WTC11 (cell line): Measurements from ENCODE around the gene ACOX2. TPM values are rescaled to one million over a fixed set of nuclear protein-coding genes. Genes with fewer than 3 reads are reported as not detected.

Experiments
- ATAC-seq: fragments of 200-7000 bp; cut with Tn5 transposase; 2 replicates; pipeline ENCODE4 v1.10.0; 2021; ENCODE audit warnings: mild to moderate bottlenecking, moderate library complexity
- CTCF ChIA-PET: fragments of 300-600 bp; sonication (Branson Sonifier 250); formaldehyde crosslinking; loops from one replicate; lab custom pipeline; 2021; ENCODE audit warnings: antibody characterized with exemption; lab: Charles Lee
- POLR2A ChIA-PET: fragments of 350-600 bp; sonication (Branson Sonifier 250); formaldehyde crosslinking; loops from one replicate; lab custom pipeline; 2021; ENCODE audit warnings: antibody characterized with exemption; lab: Charles Lee
- DNase-seq: peaks from one replicate; pipeline ENCODE4 v3.0.0; 2021; ENCODE audit warnings: low spot score
- H3K27ac Mint-ChIP-seq: 2 replicates; pipeline ENCODE4 v1.8.0; 2021; ENCODE audit warnings: mixed read lengths
- H3K27me3 Mint-ChIP-seq: 2 replicates; pipeline ENCODE4 v1.8.0; 2021; ENCODE audit warnings: low read depth, mild to moderate bottlenecking, moderate library complexity, mixed read lengths
- H3K36me3 Mint-ChIP-seq: 2 replicates; pipeline ENCODE4 v1.8.0; 2021; ENCODE audit warnings: mixed read lengths
- H3K4me1 Mint-ChIP-seq: 2 replicates; pipeline ENCODE4 v1.8.0; 2022; ENCODE audit warnings: mixed read lengths
- H3K4me3 Mint-ChIP-seq: 2 replicates; pipeline ENCODE4 v1.8.0; 2021; ENCODE audit warnings: mild to moderate bottlenecking, moderate library complexity, mixed read lengths
- H3K9me3 Mint-ChIP-seq: 2 replicates; pipeline ENCODE4 v1.8.0; 2021; ENCODE audit warnings: mixed read lengths
- AR ChIP-seq: fragments of 250-450 bp; sonication (Bioruptor Pico); IDR thresholded peaks from 2 replicates; pipeline ENCODE4 v1.9.0; 2021; ENCODE audit warnings: mild to moderate bottlenecking
- ATF1 ChIP-seq: sonication (generic); formaldehyde crosslinking; IDR thresholded peaks from 2 replicates; pipeline ENCODE4 v1.8.1; 2023; ENCODE audit warnings: mild to moderate bottlenecking, moderate library complexity, missing genetic modification reagents
- ATF3 ChIP-seq: sonication (generic); formaldehyde crosslinking; conservative IDR thresholded peaks from 2 replicates; pipeline ENCODE4 v1.8.1; 2022; ENCODE audit warnings: mild to moderate bottlenecking, missing genetic modification reagents
- ATF6 ChIP-seq: sonication (generic); formaldehyde crosslinking; IDR thresholded peaks from 2 replicates; pipeline ENCODE4 v1.8.1; 2023; ENCODE audit warnings: mild to moderate bottlenecking, missing genetic modification reagents
- CREM ChIP-seq: sonication (generic); formaldehyde crosslinking; IDR thresholded peaks from 2 replicates; pipeline ENCODE4 v1.8.1; 2022; ENCODE audit warnings: mild to moderate bottlenecking, missing genetic modification reagents, moderate library complexity
- CTCF ChIP-seq: fragments of 200-600 bp; IDR thresholded peaks from 2 replicates; pipeline ENCODE4 v1.8.0; 2022; ENCODE audit warnings: antibody characterized with exemption
- ELF4 ChIP-seq: sonication (generic); formaldehyde crosslinking; IDR thresholded peaks from 2 replicates; pipeline ENCODE4 v1.8.1; 2022; ENCODE audit warnings: low read depth, mild to moderate bottlenecking, moderate library complexity, missing genetic modification reagents
- EMX1 ChIP-seq: fragments of 250-450 bp; sonication (Bioruptor Pico); IDR thresholded peaks from 2 replicates; pipeline ENCODE4 v1.8.0; 2021; ENCODE audit warnings: mild to moderate bottlenecking
- ERG ChIP-seq: fragments of 250-450 bp; sonication (Bioruptor Pico); IDR thresholded peaks from 2 replicates; pipeline ENCODE4 v1.8.0; 2021; ENCODE audit warnings: mild to moderate bottlenecking
- FOXK1 ChIP-seq: sonication (generic); formaldehyde crosslinking; IDR thresholded peaks from 2 replicates; pipeline ENCODE4 v1.8.0; 2022; ENCODE audit warnings: mild to moderate bottlenecking, moderate library complexity, missing genetic modification reagents
- JAZF1 ChIP-seq: fragments of 250-450 bp; sonication (Bioruptor Pico); IDR thresholded peaks from 2 replicates; pipeline ENCODE4 v1.9.0; 2021; ENCODE audit warnings: moderate library complexity, mild to moderate bottlenecking, inconsistent platforms
- SMAD4 ChIP-seq: sonication (generic); formaldehyde crosslinking; IDR thresholded peaks from 2 replicates; pipeline ENCODE4 v1.8.0; 2022; ENCODE audit warnings: mild to moderate bottlenecking, missing genetic modification reagents
- SP1 ChIP-seq: sonication (generic); formaldehyde crosslinking; conservative IDR thresholded peaks from 2 replicates; pipeline ENCODE4 v1.8.1; 2022; ENCODE audit warnings: missing genetic modification reagents
- USF2 ChIP-seq: sonication (generic); formaldehyde crosslinking; IDR thresholded peaks from 2 replicates; pipeline ENCODE4 v1.8.1; 2023; ENCODE audit warnings: mild to moderate bottlenecking, missing genetic modification reagents, moderate library complexity
- ZNF232 ChIP-seq: sonication (generic); formaldehyde crosslinking; IDR thresholded peaks from 2 replicates; pipeline ENCODE4 v1.8.0; 2022; ENCODE audit warnings: mild to moderate bottlenecking, missing genetic modification reagents
- ZNF396 ChIP-seq: fragments of 250-450 bp; sonication (Bioruptor Pico); IDR thresholded peaks from 2 replicates; pipeline ENCODE4 v1.8.0; 2021; ENCODE audit warnings: mild to moderate bottlenecking, moderate library complexity, borderline replicate concordance
- ZNF423 ChIP-seq: fragments of 250-450 bp; sonication (Bioruptor Pico); IDR thresholded peaks from 2 replicates; pipeline ENCODE4 v2.1.2; 2022; ENCODE audit warnings: mild to moderate bottlenecking, moderate library complexity
- ZNF425 ChIP-seq: fragments of 250-450 bp; sonication (Bioruptor Pico); conservative IDR thresholded peaks from 2 replicates; pipeline ENCODE4 v1.9.0; 2021; ENCODE audit warnings: mild to moderate bottlenecking
- total RNA-seq: library from RNA; stranded (reverse); gene quantifications from 3 replicates; pipeline ENCODE4 v1.2.3, GENCODE V29; 2021

ACOX2 gene
- total RNA-seq, 1 experiment from 2014 or later: 1.1 TPM

- no peaks in the 10 kb centered on the region for H3K9me3 Mint-ChIP-seq
- TF ChIP-seq CTCF: no peak
- no peak for TF ChIP-seq ATF6 (CRISPR knock-in tag)
- no peak for ATAC-seq
- ChIA-PET CTCF (interaction anchor here (0.9 to 3.2 kb wide), 15 partner anchors 8 to 278 kb away, joined by 3 to 27 read pairs (median 5); partner anchors contain the start of genes FAM107A, HTD2 and RPP14), POLR2A (interaction anchor here (1.2 kb wide), 1 partner anchor 18 kb away, joined by 5 read pairs; no protein-coding TSS in a partner anchor)
- no peaks in the 10 kb centered on the region for H3K36me3 Mint-ChIP-seq
- no peak for DNase-seq
- no peak overlapping the region for H3K27ac Mint-ChIP-seq
- H3K27me3 Mint-ChIP-seq: peaks cover 47% of the 10 kb centered on the region
- H3K4me1 Mint-ChIP-seq: peaks cover 44% of the 10 kb centered on the region
- peak overlapping the region; percentile 63 for H3K4me3 Mint-ChIP-seq
These were observed 47.7 kb upstream of the ACOX2 start for GRCh38 chr3:58584690-58585004.

GRCh38 chr3:58581328-58582091 lies 44.5 kb upstream of the ACOX2 start:
- Mint-ChIP-seq H3K4me3 (no peak overlapping the region), H3K27ac (no peak overlapping the region)
- peak; percentile 20 for ATAC-seq

GRCh38 chr3:58580826-58581327 lies 43.9 kb upstream of the ACOX2 start:
- no peak overlapping the region for H3K4me3 Mint-ChIP-seq
- ChIA-PET CTCF (interaction anchor here (1.2 to 1.8 kb wide), 4 partner anchors 12 to 49 kb away, joined by 3 to 12 read pairs (median 6); no protein-coding TSS in a partner anchor), POLR2A (no interaction called here)
- ATAC-seq (peak; percentile 8; the same call in 1 of the 2 replicates), DNase-seq (no peak)
- H3K36me3 Mint-ChIP-seq: no peaks in the 10 kb centered on the region
- H3K27ac Mint-ChIP-seq: no peak overlapping the region
- H3K4me1 Mint-ChIP-seq: peaks cover 41% of the 10 kb centered on the region
- H3K9me3 Mint-ChIP-seq: no peaks in the 10 kb centered on the region
- H3K27me3 Mint-ChIP-seq: peaks cover 26% of the 10 kb centered on the region
- TF ChIP-seq ZNF396 (CRISPR knock-in tag): no peak
- no peak for TF ChIP-seq EMX1 (CRISPR knock-in tag)
- peak; percentile 63; the same call in 1 of the 2 replicates for TF ChIP-seq ZNF423 (CRISPR knock-in tag)
- TF ChIP-seq ATF1 (CRISPR knock-in tag): no peak
- no peak for TF ChIP-seq USF2
- TF ChIP-seq ZNF232 (CRISPR knock-in tag): no peak
- TF ChIP-seq FOXK1 (CRISPR knock-in tag): no peak
- TF ChIP-seq ZNF425 (CRISPR knock-in tag): no peak
- no peak for TF ChIP-seq SMAD4 (CRISPR knock-in tag)
- TF ChIP-seq CREM (CRISPR knock-in tag): no peak
- TF ChIP-seq ELF4 (CRISPR knock-in tag): no peak
- no peak for TF ChIP-seq JAZF1 (CRISPR knock-in tag)
- TF ChIP-seq AR: no peak
- TF ChIP-seq ATF3: no peak

More at GRCh38 chr3:58581328-58582091, 44.5 kb upstream of the ACOX2 start:
- POLR2A ChIA-PET: interaction anchor here (0.6 kb wide), 1 partner anchor 339 kb away, joined by 6 read pairs; no protein-coding TSS in a partner anchor
- TF ChIP-seq ERG (CRISPR knock-in tag) (no peak), SP1 (CRISPR knock-in tag) (0 out of 2 replicates have a peak, but pooled peaks have one; percentile 3)
- Mint-ChIP-seq H3K36me3 (no peaks in the 10 kb centered on the region), H3K4me1 (peaks cover 44% of the 10 kb centered on the region), H3K9me3 (no peaks in the 10 kb centered on the region), H3K27me3 (peaks cover 32% of the 10 kb centered on the region)
- CTCF ChIA-PET: interaction anchor here (0.8 to 1.8 kb wide), 6 partner anchors 12 to 49 kb away, joined by 3 to 12 read pairs (median 4); no protein-coding TSS in a partner anchor
- DNase-seq: no peak
